A549 (cell line): ENCODE measurements around the gene AMIGO3.

Experiments
- CHD2 ChIP-seq: fragments of 150-350 bp; IDR thresholded peaks from 2 replicates; pipeline ENCODE4 v1.6.1; 2014; ENCODE audit warnings: low read length; ENCODE audit not compliant: partially characterized antibody
- CTCF ChIP-seq: fragments of >200 bp; sonication (Bioruptor Twin); formaldehyde crosslinking; IDR thresholded peaks from 3 replicates; pipeline ENCODE4 v1.5.1; 2016
- NFE2L2 ChIP-seq: fragments of 150-350 bp; conservative IDR thresholded peaks from 2 replicates; pipeline ENCODE4 v1.6.1; 2014; ENCODE audit warnings: low read length
- POLR2A ChIP-seq: IDR thresholded peaks from 2 replicates; pipeline ENCODE4 v1.6.1; 2012; ENCODE audit warnings: mild to moderate bottlenecking, low read length
- RARB ChIP-seq: fragments of 250-450 bp; sonication (Bioruptor Pico); IDR thresholded peaks from 2 replicates; pipeline ENCODE4 v1.8.0; 2021; ENCODE audit warnings: mild to moderate bottlenecking, moderate library complexity
- REST ChIP-seq: fragments of 200-600 bp; sonication (generic); IDR thresholded peaks from 2 replicates; pipeline ENCODE4 v1.6.1; 2016; ENCODE audit warnings: antibody characterized with exemption, mild to moderate bottlenecking, moderate library complexity
- SREBF2 ChIP-seq: fragments of 450-650 bp; IDR thresholded peaks from 2 replicates; pipeline ENCODE4 v1.6.1; 2014; ENCODE audit warnings: mild to moderate bottlenecking, moderate library complexity
- ZC3H11A ChIP-seq: fragments of 450-650 bp; IDR thresholded peaks from 2 replicates; pipeline ENCODE4 v1.6.1; 2014; ENCODE audit warnings: antibody characterized with exemption, mild to moderate bottlenecking

- TF ChIP-seq SREBF2 (no peak), CHD2 (no peak), CTCF (no peak), RARB (CRISPR knock-in tag) (no peak), NFE2L2 (no peak), ZC3H11A (no peak), REST (no peak), POLR2A (no peak)
These were observed 37.9 kb downstream of the AMIGO3 start for GRCh38 chr3:49681543-49681942.
